ENCODE results near the gene JAZF1. TPM values are rescaled to one million over a fixed set of nuclear protein-coding genes. Genes with fewer than 3 reads are reported as not detected.

Gene JAZF1
- total RNA-seq, 2 donors from 2014 or later = 9.3 to 37.4 TPM

DNA sequence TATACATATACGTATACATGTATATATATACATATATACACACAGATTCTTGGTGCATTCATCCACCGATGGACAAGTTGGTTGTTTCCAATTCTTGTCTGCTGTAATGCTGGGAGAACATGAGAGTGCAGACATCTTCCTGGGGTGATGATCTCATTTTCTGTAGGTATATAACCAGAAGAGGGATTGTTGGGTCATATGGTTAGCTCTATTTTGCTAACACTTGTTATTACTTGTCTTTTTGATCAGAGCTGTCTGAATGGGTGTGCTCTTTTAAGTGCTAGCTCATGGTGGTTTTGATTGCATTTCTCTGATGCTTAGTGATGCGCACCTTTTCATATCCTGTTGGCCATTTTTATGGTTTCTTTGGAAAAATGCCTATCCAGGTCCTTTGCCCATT, 334.2 kb downstream of the JAZF1 start:
- WGBS = 93% methylated on average over 3 of the region's 3 CpGs
- DNase-seq (ENCODE audit: low spot score) = no peak

DNA sequence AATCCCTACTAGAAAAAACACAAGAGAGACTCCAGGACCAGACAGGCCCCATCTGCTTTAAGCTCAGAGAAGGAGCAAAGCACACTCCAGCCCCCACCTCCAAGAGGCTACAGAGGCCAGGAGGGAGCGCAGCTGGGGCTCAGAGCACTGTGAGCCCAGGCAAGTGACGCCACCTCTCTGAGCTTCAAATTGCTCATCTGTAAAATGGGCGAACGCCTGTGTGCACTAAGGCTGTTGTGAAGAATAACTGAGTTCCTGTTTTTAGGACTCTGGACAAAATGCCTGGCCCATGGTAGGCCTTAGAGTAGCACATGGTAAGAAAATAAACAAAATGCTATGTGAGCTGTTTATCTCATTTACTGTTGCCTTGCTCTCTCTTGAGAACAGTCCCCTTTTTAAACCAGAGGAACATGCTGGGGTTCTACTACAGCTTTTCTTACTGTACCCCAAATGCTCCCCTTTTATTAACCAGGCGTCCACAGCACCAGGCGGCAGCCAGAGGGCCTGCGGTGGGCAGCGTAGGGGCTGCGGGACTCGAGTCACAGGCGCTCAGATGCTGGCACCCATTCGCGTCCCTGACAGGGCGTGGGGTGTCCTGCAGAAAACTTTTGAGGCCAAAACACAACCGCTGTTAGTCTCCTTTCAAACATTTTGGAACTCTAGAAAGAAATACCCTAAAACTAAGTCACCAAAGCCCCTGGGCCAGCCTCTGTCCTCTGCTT, 336.9 kb downstream of the JAZF1 start:
- Histone ChIP-seq H3K27me3 (replicated peaks; ENCODE audit: insufficient read depth) (no peaks in the 10 kb centered on the region), H3K4me3 (no peak overlapping the region), H3K27ac (no peak overlapping the region), H3K9me3 (no peaks in the 10 kb centered on the region), H3K4me1 (replicated peaks) (no peaks in the 10 kb centered on the region), H3K36me3 (no peaks in the 10 kb centered on the region)
- intact Hi-C loops (cut with DNase I) = no loop called here
- no peak for TF ChIP-seq CTCF (IDR thresholded peaks at IDR 0.05)
- TF ChIP-seq POLR2A (IDR thresholded peaks at IDR 0.05) = no peak
- TF ChIP-seq POLR2AphosphoS5 (IDR thresholded peaks at IDR 0.05) = no peak
- 96% methylated on average over 15 of the region's 15 CpGs for WGBS
- no peak for DNase-seq (ENCODE audit: low spot score)

More for the DNA sequence above, 334.2 kb downstream of the JAZF1 start:
- Histone ChIP-seq H3K9me3 (no peaks in the 10 kb centered on the region), H3K36me3 (no peaks in the 10 kb centered on the region), H3K4me3 (no peak overlapping the region), H3K27me3 (replicated peaks; ENCODE audit: insufficient read depth) (no peaks in the 10 kb centered on the region), H3K27ac (no peak overlapping the region), H3K4me1 (replicated peaks) (no peaks in the 10 kb centered on the region)
- no peak for TF ChIP-seq POLR2AphosphoS5 (IDR thresholded peaks at IDR 0.05)
- no peak for TF ChIP-seq POLR2A (IDR thresholded peaks at IDR 0.05)
- TF ChIP-seq CTCF (IDR thresholded peaks at IDR 0.05) = no peak
- intact Hi-C loops (cut with DNase I) = no loop called here

- WGBS = 44% methylated on average over 9 of the region's 9 CpGs
- DNase-seq (ENCODE audit: low spot score) = no peak
Measured at GRCh38 chr7:27842851-27843250, 337.7 kb downstream of the JAZF1 start.

DNA sequence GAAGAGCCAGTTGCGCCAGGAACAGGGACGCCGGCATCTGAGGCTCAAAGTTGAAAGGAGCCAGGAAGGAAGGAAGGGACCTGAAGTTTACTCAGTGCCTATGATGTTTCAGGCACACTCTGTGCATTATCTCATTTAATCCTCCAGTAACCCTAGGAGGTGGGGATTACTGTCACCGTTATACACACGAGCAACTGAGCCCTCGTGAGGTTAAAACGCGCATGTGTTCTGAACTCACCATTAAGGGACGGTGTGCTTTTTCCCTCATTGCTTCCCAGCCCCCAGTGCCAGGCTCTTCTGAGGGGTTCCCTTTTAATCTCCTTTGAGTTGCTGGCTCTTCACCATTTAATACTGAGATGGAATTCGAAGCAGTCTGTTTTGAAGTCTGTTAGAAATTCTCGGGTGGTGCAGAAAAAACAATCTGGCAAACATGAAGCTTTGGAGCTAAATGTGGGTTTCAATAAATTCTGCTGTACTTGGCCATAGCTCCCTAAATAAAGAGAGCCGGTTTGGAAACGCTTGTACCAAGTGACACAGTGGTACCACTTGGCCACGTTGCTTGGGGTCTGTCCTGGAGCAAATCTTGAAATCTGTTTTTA, 338.4 kb downstream of the JAZF1 start:
- intact Hi-C loops (cut with DNase I) = no loop called here
- no peak for DNase-seq (ENCODE audit: low spot score)
- TF ChIP-seq POLR2A (IDR thresholded peaks at IDR 0.05) = no peak
- Histone ChIP-seq H3K9me3 (no peaks in the 10 kb centered on the region), H3K4me1 (replicated peaks) (no peaks in the 10 kb centered on the region), H3K27me3 (replicated peaks; ENCODE audit: insufficient read depth) (no peaks in the 10 kb centered on the region), H3K27ac (no peak overlapping the region), H3K36me3 (no peaks in the 10 kb centered on the region), H3K4me3 (no peak overlapping the region)
- 40% methylated on average over 14 of the region's 14 CpGs for WGBS

More at GRCh38 chr7:27842851-27843250, 337.7 kb downstream of the JAZF1 start:
- H3K9me3 ChIP-seq = no peaks in the 10 kb centered on the region
- no peaks in the 10 kb centered on the region for H3K27me3 ChIP-seq (replicated peaks; ENCODE audit: insufficient read depth)
- intact Hi-C loops (cut with DNase I) = no loop called here
- H3K27ac ChIP-seq = no peak overlapping the region
- no peak overlapping the region for H3K4me3 ChIP-seq
- TF ChIP-seq POLR2A (IDR thresholded peaks at IDR 0.05) (no peak), CTCF (IDR thresholded peaks at IDR 0.05) (no peak), POLR2AphosphoS5 (IDR thresholded peaks at IDR 0.05) (no peak)
- H3K4me1 ChIP-seq (replicated peaks) = no peaks in the 10 kb centered on the region
- no peaks in the 10 kb centered on the region for H3K36me3 ChIP-seq

DNA sequence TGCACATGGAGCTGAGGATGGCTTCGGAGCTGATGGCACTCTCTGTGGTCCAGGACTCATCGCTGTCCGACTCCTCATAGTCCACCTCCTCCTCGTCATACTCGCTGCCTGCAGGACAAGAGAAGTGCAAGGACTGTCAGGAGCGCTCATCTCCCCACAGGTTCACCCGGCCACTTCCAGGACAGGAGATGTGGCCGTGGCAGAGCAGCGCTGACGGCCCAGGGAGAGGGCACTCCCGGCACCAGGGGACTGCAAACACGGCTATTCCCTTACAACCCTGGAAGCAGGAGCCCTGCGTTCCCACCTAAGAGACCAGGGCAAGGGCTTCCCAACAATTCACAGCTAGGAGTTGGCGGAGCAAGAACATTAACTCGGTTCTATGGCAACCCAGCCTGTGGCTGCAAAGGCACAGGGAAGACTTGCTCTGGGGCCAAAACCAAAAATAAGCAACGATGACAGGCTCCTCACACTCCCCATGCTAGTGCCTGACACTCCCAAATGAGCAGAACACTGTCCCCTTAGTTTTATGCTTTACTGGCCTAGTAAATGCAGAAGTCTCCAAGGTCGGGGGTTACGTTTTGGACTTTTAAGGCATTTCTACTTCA, 339.7 kb downstream of the JAZF1 start:
- Histone ChIP-seq H3K4me1 (replicated peaks) (no peaks in the 10 kb centered on the region), H3K27ac (no peak overlapping the region), H3K9me3 (no peaks in the 10 kb centered on the region), H3K4me3 (no peak overlapping the region), H3K36me3 (no peaks in the 10 kb centered on the region), H3K27me3 (replicated peaks; ENCODE audit: insufficient read depth) (no peaks in the 10 kb centered on the region)
- TF ChIP-seq CTCF (IDR thresholded peaks at IDR 0.05) (no peak), POLR2AphosphoS5 (IDR thresholded peaks at IDR 0.05) (no peak), POLR2A (IDR thresholded peaks at IDR 0.05) (no peak)
- DNase-seq (ENCODE audit: low spot score) = no peak
- intact Hi-C loops (cut with DNase I) = no loop called here
- 92% methylated on average over 18 of the region's 18 CpGs for WGBS

All from prostate gland (tissue), 2 donors.